Measurements from ENCODE around the gene MAIP1.

MAIP1 gene

GRCh38 chr2:199966405-199966804 lies 11.0 kb downstream of the MAIP1 start:
- H3K27ac Mint-ChIP-seq = no peak overlapping the region
- peaks cover 54% of the 10 kb centered on the region for H3K36me3 Mint-ChIP-seq (ENCODE audit: insufficient read depth)
- no peak for DNase-seq
- H3K27me3 Mint-ChIP-seq = no peaks in the 10 kb centered on the region
- H3K9me3 Mint-ChIP-seq = no peaks in the 10 kb centered on the region
- no peak overlapping the region for H3K4me3 Mint-ChIP-seq
- H3K4me1 Mint-ChIP-seq (ENCODE audit: low read depth in 2 of 2) = no peaks in the 10 kb centered on the region
- ATAC-seq (replicated peaks) = no peak

GRCh38 chr2:199966976-199967375 lies 11.6 kb downstream of the MAIP1 start:
- DNase-seq = no peak
- no peak overlapping the region for H3K4me3 Mint-ChIP-seq
- ATAC-seq (replicated peaks) = no peak
- H3K36me3 Mint-ChIP-seq (ENCODE audit: insufficient read depth) = peaks cover 48% of the 10 kb centered on the region
- H3K27ac Mint-ChIP-seq = no peak overlapping the region
- no peaks in the 10 kb centered on the region for H3K27me3 Mint-ChIP-seq
- no peaks in the 10 kb centered on the region for H3K4me1 Mint-ChIP-seq (ENCODE audit: low read depth in 2 of 2)
- H3K9me3 Mint-ChIP-seq = no peaks in the 10 kb centered on the region

GRCh38 chr2:199968126-199968525 lies 12.7 kb downstream of the MAIP1 start:
- H3K4me3 Mint-ChIP-seq = no peak overlapping the region
- no peaks in the 10 kb centered on the region for H3K27me3 Mint-ChIP-seq
- no peaks in the 10 kb centered on the region for H3K9me3 Mint-ChIP-seq
- H3K4me1 Mint-ChIP-seq (ENCODE audit: low read depth in 2 of 2) = no peaks in the 10 kb centered on the region
- no peak overlapping the region for H3K27ac Mint-ChIP-seq
- DNase-seq (no peak), ATAC-seq (replicated peaks) (no peak)
- H3K36me3 Mint-ChIP-seq (ENCODE audit: insufficient read depth) = peaks cover 39% of the 10 kb centered on the region

GRCh38 chr2:199972088-199972626 lies 16.8 kb downstream of the MAIP1 start:
- DNase-seq (no peak), ATAC-seq (replicated peaks) (no peak)
- Mint-ChIP-seq H3K36me3 (ENCODE audit: insufficient read depth) (peaks cover 13% of the 10 kb centered on the region), H3K9me3 (no peaks in the 10 kb centered on the region), H3K4me3 (no peak overlapping the region), H3K27me3 (no peaks in the 10 kb centered on the region), H3K4me1 (ENCODE audit: low read depth in 2 of 2) (no peaks in the 10 kb centered on the region), H3K27ac (no peak overlapping the region)

- DNase-seq (no peak), ATAC-seq (replicated peaks) (no peak)
- Mint-ChIP-seq H3K9me3 (no peaks in the 10 kb centered on the region), H3K27ac (no peak overlapping the region), H3K36me3 (ENCODE audit: insufficient read depth) (peaks cover 6% of the 10 kb centered on the region), H3K4me3 (no peak overlapping the region), H3K27me3 (no peaks in the 10 kb centered on the region), H3K4me1 (ENCODE audit: low read depth in 2 of 2) (no peaks in the 10 kb centered on the region)
Observed at GRCh38 chr2:199973703-199974102, 18.3 kb downstream of the MAIP1 start.

GRCh38 chr2:199975273-199975895 lies 20.0 kb downstream of the MAIP1 start:
- no peak for DNase-seq
- H3K27me3 Mint-ChIP-seq = no peaks in the 10 kb centered on the region
- peaks cover 6% of the 10 kb centered on the region for H3K36me3 Mint-ChIP-seq (ENCODE audit: insufficient read depth)
- no peak overlapping the region for H3K4me3 Mint-ChIP-seq
- H3K27ac Mint-ChIP-seq = no peak overlapping the region
- no peaks in the 10 kb centered on the region for H3K9me3 Mint-ChIP-seq
- ATAC-seq (replicated peaks) = no peak
- H3K4me1 Mint-ChIP-seq (ENCODE audit: low read depth in 2 of 2) = peaks cover 2 to 5% of the 10 kb centered on the region in 2 donors

- Mint-ChIP-seq H3K27me3 (no peaks in the 10 kb centered on the region), H3K4me3 (no peak overlapping the region), H3K4me1 (ENCODE audit: low read depth in 2 of 2) (peaks cover 2 to 5% of the 10 kb centered on the region in 2 donors), H3K9me3 (no peaks in the 10 kb centered on the region), H3K36me3 (ENCODE audit: insufficient read depth) (peaks cover 6% of the 10 kb centered on the region), H3K27ac (no peak overlapping the region)
- ATAC-seq (replicated peaks) = no peak
- no peak for DNase-seq
Observed at GRCh38 chr2:199977984-199978415, 22.6 kb downstream of the MAIP1 start.

- peaks cover 3% of the 10 kb centered on the region for H3K36me3 Mint-ChIP-seq (ENCODE audit: insufficient read depth)
- DNase-seq (no peak), ATAC-seq (replicated peaks) (no peak)
- H3K4me1 Mint-ChIP-seq (ENCODE audit: low read depth in 2 of 2) = peaks cover 2 to 5% of the 10 kb centered on the region in 2 donors
- no peaks in the 10 kb centered on the region for H3K9me3 Mint-ChIP-seq
- peak overlapping the region in 1 of 2 donors; percentile 10 for H3K27ac Mint-ChIP-seq
- no peaks in the 10 kb centered on the region for H3K27me3 Mint-ChIP-seq
- no peak overlapping the region for H3K4me3 Mint-ChIP-seq
Observed at GRCh38 chr2:199979398-199979797, 24.0 kb downstream of the MAIP1 start.

- peak overlapping the region in 1 of 2 donors; percentile 10 for H3K27ac Mint-ChIP-seq
- H3K4me3 Mint-ChIP-seq = peak overlapping the region in 1 of 2 donors; percentile 22
- H3K36me3 Mint-ChIP-seq (ENCODE audit: insufficient read depth) = no peaks in the 10 kb centered on the region
Observed at GRCh38 chr2:199979832-199980628, 24.6 kb downstream of the MAIP1 start.

GRCh38 chr2:199982126-199982843 lies 26.9 kb downstream of the MAIP1 start:
- no peak overlapping the region for H3K27ac Mint-ChIP-seq
- ATAC-seq (replicated peaks) = no peak
- H3K4me1 Mint-ChIP-seq (ENCODE audit: low read depth in 2 of 2) = peaks cover 2 to 11% of the 10 kb centered on the region in 2 donors
- DNase-seq = no peak
- H3K36me3 Mint-ChIP-seq (ENCODE audit: insufficient read depth) = no peaks in the 10 kb centered on the region
- no peaks in the 10 kb centered on the region for H3K27me3 Mint-ChIP-seq
- no peak overlapping the region for H3K4me3 Mint-ChIP-seq
- H3K9me3 Mint-ChIP-seq = no peaks in the 10 kb centered on the region

More at GRCh38 chr2:199979832-199980628, 24.6 kb downstream of the MAIP1 start:
- Mint-ChIP-seq H3K9me3 (no peaks in the 10 kb centered on the region), H3K27me3 (no peaks in the 10 kb centered on the region), H3K4me1 (ENCODE audit: low read depth in 2 of 2) (peaks cover 2 to 5% of the 10 kb centered on the region in 2 donors)
- ATAC-seq (replicated peaks) (peak; percentile 76), DNase-seq (peak; percentile 81 to 85 (median 83))

GRCh38 chr2:199983534-199983933 lies 28.2 kb downstream of the MAIP1 start:
- no peaks in the 10 kb centered on the region for H3K27me3 Mint-ChIP-seq
- no peak for DNase-seq
- no peak overlapping the region for H3K4me3 Mint-ChIP-seq
- no peak for ATAC-seq (replicated peaks)
- H3K9me3 Mint-ChIP-seq = no peaks in the 10 kb centered on the region
- no peak overlapping the region for H3K27ac Mint-ChIP-seq
- peaks cover 2 to 11% of the 10 kb centered on the region in 2 donors for H3K4me1 Mint-ChIP-seq (ENCODE audit: low read depth in 2 of 2)
- H3K36me3 Mint-ChIP-seq (ENCODE audit: insufficient read depth) = no peaks in the 10 kb centered on the region

- H3K4me1 Mint-ChIP-seq (ENCODE audit: low read depth in 2 of 2) = peaks cover 2 to 11% of the 10 kb centered on the region in 2 donors
Observed at GRCh38 chr2:199984159-199984558, 28.8 kb downstream of the MAIP1 start.

GRCh38 chr2:199984755-199985154 lies 29.4 kb downstream of the MAIP1 start:
- peaks cover 2 to 9% of the 10 kb centered on the region in 2 donors for H3K4me1 Mint-ChIP-seq (ENCODE audit: low read depth in 2 of 2)
- ATAC-seq (replicated peaks) (no peak), DNase-seq (no peak)
- H3K36me3 Mint-ChIP-seq (ENCODE audit: insufficient read depth) = no peaks in the 10 kb centered on the region
- no peak overlapping the region for H3K4me3 Mint-ChIP-seq
- H3K27ac Mint-ChIP-seq = no peak overlapping the region
- peaks cover 0 to 5% of the 10 kb centered on the region in 2 donors for H3K27me3 Mint-ChIP-seq
- no peaks in the 10 kb centered on the region for H3K9me3 Mint-ChIP-seq

More at GRCh38 chr2:199984159-199984558, 28.8 kb downstream of the MAIP1 start:
- Mint-ChIP-seq H3K4me3 (no peak overlapping the region), H3K9me3 (no peaks in the 10 kb centered on the region), H3K27ac (no peak overlapping the region), H3K27me3 (peaks cover 0 to 3% of the 10 kb centered on the region in 2 donors), H3K36me3 (ENCODE audit: insufficient read depth) (no peaks in the 10 kb centered on the region)
- ATAC-seq (replicated peaks) (no peak), DNase-seq (no peak)
